Measurements from ENCODE around the gene ZCCHC14.

DNA sequence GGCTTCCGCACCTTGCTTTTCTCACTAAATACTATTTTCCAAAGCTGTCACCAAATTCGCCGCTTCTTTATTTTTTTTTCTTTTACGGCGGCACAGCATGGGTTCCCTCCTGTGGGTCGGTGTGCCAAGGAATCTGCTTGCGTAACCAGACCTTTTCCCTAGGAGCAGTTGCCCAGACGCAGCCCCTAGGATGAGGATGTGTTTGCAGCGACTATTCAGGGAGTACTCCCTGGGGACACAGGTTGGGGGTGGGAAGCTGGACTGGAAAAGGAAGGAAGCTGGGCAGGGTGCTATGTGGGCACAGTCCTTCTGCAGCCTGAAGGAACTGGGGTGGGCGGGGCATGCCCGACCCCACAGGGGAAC lies 49.0 kb upstream of the ZCCHC14 start:
- TF ChIP-seq, protein P1, sequence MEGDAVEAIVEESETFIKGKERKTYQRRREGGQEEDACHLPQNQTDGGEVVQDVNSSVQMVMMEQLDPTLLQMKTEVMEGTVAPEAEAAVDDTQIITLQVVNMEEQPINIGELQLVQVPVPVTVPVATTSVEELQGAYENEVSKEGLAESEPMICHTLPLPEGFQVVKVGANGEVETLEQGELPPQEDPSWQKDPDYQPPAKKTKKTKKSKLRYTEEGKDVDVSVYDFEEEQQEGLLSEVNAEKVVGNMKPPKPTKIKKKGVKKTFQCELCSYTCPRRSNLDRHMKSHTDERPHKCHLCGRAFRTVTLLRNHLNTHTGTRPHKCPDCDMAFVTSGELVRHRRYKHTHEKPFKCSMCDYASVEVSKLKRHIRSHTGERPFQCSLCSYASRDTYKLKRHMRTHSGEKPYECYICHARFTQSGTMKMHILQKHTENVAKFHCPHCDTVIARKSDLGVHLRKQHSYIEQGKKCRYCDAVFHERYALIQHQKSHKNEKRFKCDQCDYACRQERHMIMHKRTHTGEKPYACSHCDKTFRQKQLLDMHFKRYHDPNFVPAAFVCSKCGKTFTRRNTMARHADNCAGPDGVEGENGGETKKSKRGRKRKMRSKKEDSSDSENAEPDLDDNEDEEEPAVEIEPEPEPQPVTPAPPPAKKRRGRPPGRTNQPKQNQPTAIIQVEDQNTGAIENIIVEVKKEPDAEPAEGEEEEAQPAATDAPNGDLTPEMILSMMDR (optimal IDR thresholded peaks at IDR 0.05 in 1 of 3, IDR thresholded peaks at IDR 0.05 in 1 of 3, conservative IDR thresholded peaks at IDR 0.05 in 1 of 3; ENCODE audit: extremely low read depth in 1 of 3, insufficient read depth in 2 of 3, low read length in 3 of 3): no peak
- TF ChIP-seq EZH2 (IDR thresholded peaks at IDR 0.05; ENCODE audit: low read length): no peak

All from keratinocyte (primary cell).